Chondrocyte (in vitro differentiated cells): ENCODE measurements around the gene CFAP46. TPM values are rescaled to one million over a fixed set of nuclear protein-coding genes. Genes with fewer than 3 reads are reported as not detected.

ENCODE experiments used
- DNase-seq: peaks from one replicate; pipeline ENCODE4 v3.0.0; 2021; ENCODE audit warnings: mixed read lengths, low spot score
- H3K27ac Mint-ChIP-seq: one replicate; pipeline ENCODE4 v1.8.0; 2021; ENCODE audit warnings: mild to moderate bottlenecking, moderate library complexity, mixed read lengths; ENCODE audit not compliant: unreplicated experiment
- H3K27me3 Mint-ChIP-seq: 2 replicates; pipeline ENCODE4 v1.8.0; 2021; ENCODE audit warnings: low read depth, mixed read lengths
- H3K36me3 Mint-ChIP-seq: 2 replicates; pipeline ENCODE4 v1.8.0; 2021; ENCODE audit warnings: low read depth, mixed read lengths
- H3K4me1 Mint-ChIP-seq: 2 replicates; pipeline ENCODE4 v1.8.0; 2021; ENCODE audit warnings: low read depth, mild to moderate bottlenecking, mixed read lengths
- H3K4me3 Mint-ChIP-seq: one replicate; pipeline ENCODE4 v1.8.0; 2021; ENCODE audit warnings: mild to moderate bottlenecking, moderate library complexity, mixed read lengths; ENCODE audit not compliant: unreplicated experiment
- H3K9me3 Mint-ChIP-seq: 2 replicates; pipeline ENCODE4 v1.8.0; 2021; ENCODE audit warnings: low read depth, mixed read lengths
- total RNA-seq: library from RNA; stranded (reverse); gene quantifications from 3 replicates; pipeline ENCODE4 v1.2.1, GENCODE V29; 2021
- TF ChIP-seq, protein P1 (sequence below): fragments of 200-600 bp; sonication (generic); IDR thresholded peaks from 2 replicates; pipeline ENCODE4 v1.5.0; 2021; ENCODE audit warnings: antibody characterized with exemption, mild to moderate bottlenecking, moderate library complexity

CFAP46 gene
- total RNA-seq, 1 donor from 2014 or later: 0.92 TPM

- H3K4me3 Mint-ChIP-seq: no peak overlapping the region
- H3K27ac Mint-ChIP-seq: no peak overlapping the region
- H3K9me3 Mint-ChIP-seq: no peaks in the 10 kb centered on the region
- peaks cover 4% of the 10 kb centered on the region for H3K4me1 Mint-ChIP-seq
- DNase-seq: peak; percentile 90
- no peaks in the 10 kb centered on the region for H3K36me3 Mint-ChIP-seq
- peaks cover 56% of the 10 kb centered on the region for H3K27me3 Mint-ChIP-seq
- TF ChIP-seq, protein P1, sequence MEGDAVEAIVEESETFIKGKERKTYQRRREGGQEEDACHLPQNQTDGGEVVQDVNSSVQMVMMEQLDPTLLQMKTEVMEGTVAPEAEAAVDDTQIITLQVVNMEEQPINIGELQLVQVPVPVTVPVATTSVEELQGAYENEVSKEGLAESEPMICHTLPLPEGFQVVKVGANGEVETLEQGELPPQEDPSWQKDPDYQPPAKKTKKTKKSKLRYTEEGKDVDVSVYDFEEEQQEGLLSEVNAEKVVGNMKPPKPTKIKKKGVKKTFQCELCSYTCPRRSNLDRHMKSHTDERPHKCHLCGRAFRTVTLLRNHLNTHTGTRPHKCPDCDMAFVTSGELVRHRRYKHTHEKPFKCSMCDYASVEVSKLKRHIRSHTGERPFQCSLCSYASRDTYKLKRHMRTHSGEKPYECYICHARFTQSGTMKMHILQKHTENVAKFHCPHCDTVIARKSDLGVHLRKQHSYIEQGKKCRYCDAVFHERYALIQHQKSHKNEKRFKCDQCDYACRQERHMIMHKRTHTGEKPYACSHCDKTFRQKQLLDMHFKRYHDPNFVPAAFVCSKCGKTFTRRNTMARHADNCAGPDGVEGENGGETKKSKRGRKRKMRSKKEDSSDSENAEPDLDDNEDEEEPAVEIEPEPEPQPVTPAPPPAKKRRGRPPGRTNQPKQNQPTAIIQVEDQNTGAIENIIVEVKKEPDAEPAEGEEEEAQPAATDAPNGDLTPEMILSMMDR: peak; percentile 31
Observed at GRCh38 chr10:132886211-132887099, 55.9 kb downstream of the CFAP46 start.

DNA sequence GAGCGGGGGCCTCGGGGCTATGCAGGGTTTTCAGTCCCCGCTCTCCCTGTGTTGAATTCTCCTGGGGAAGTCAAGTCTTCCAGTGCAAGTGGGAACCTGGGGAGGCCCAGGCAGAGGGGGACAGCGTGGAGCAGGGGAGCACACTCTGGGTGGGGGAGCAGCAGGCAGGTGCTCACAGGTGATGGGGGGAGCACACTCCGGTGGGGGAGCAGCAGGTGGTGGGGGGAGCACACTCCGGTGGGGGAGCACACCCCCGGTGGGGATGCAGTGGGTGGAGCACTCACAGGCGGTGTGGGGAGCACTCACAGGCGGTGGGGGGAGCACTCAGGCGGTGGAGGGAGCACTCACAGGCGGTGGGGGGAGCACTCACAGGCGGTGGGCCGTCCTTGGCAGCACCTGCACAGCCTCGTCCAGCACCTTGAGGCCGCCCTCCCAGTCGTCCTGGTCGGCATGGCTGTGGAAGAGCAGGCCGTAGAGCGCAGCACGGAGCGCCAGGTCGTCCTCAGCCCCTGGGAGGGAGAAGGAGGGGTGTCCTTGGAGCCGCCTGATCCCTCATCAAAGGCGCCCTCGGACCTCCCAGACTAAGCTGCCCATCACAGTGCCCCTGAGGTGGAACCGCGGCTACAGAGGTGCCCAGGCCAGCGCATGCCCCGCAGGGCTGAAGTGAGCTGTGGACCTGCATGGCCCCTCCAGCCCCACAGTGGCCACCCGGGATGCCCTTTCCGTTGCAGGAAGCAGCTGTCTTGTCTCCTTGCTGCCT lies 56.7 kb downstream of the CFAP46 start:
- H3K4me1 Mint-ChIP-seq: peaks cover 4% of the 10 kb centered on the region
- no peak overlapping the region for H3K27ac Mint-ChIP-seq
- peaks cover 55% of the 10 kb centered on the region for H3K27me3 Mint-ChIP-seq
- peak; percentile 86 for DNase-seq
- H3K36me3 Mint-ChIP-seq: no peaks in the 10 kb centered on the region
- H3K9me3 Mint-ChIP-seq: no peaks in the 10 kb centered on the region
- TF ChIP-seq, protein P1: no peak
- no peak overlapping the region for H3K4me3 Mint-ChIP-seq

GRCh38 chr10:132884691-132885271 lies 57.6 kb downstream of the CFAP46 start:
- Mint-ChIP-seq H3K4me1 (peaks cover 4% of the 10 kb centered on the region), H3K4me3 (no peak overlapping the region), H3K27me3 (peaks cover 47% of the 10 kb centered on the region), H3K27ac (no peak overlapping the region), H3K9me3 (no peaks in the 10 kb centered on the region), H3K36me3 (no peaks in the 10 kb centered on the region)
- DNase-seq: peak; percentile 76
- TF ChIP-seq, protein P1: no peak

GRCh38 chr10:132884041-132884440 lies 58.3 kb downstream of the CFAP46 start:
- H3K36me3 Mint-ChIP-seq: no peaks in the 10 kb centered on the region
- no peak overlapping the region for H3K4me3 Mint-ChIP-seq
- no peak overlapping the region for H3K27ac Mint-ChIP-seq
- H3K9me3 Mint-ChIP-seq: no peaks in the 10 kb centered on the region
- H3K4me1 Mint-ChIP-seq: peaks cover 4% of the 10 kb centered on the region
- peak; percentile 79 for DNase-seq
- TF ChIP-seq, protein P1: no peak
- H3K27me3 Mint-ChIP-seq: peaks cover 44% of the 10 kb centered on the region

DNA sequence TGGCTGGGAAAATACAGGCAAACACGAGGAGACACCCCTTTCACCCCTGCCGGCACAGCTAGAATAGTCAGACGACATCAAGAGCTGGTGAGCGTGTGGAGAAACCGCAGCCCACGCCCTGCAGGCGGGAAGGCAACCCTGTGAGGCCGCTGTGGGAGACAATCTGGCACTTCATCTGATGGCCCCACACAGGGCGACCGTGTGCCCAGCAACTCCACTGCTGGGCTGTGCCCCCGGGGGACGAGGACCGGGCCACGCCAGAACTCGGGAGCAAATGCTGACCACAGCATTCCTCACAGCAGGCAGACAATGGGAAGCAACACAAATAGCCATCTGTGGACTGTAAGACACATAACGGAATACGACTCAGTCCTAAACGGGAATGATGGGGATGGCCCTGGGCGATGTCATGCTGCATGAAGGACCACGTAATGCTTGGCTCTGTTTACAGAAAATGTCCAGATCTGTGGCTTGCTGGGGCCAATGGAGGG lies 58.9 kb downstream of the CFAP46 start:
- H3K27me3 Mint-ChIP-seq: peaks cover 44% of the 10 kb centered on the region
- peaks cover 4% of the 10 kb centered on the region for H3K4me1 Mint-ChIP-seq
- H3K36me3 Mint-ChIP-seq: no peaks in the 10 kb centered on the region
- DNase-seq: peak; percentile 79
- H3K4me3 Mint-ChIP-seq: no peak overlapping the region
- H3K27ac Mint-ChIP-seq: no peak overlapping the region
- TF ChIP-seq, protein P1: no peak
- H3K9me3 Mint-ChIP-seq: no peaks in the 10 kb centered on the region
